Epithelial cell of esophagus (primary cell): ENCODE results near the gene CELA1.
A peak's percentile ranks its signal among the peaks of the same experiment; 100 is the strongest.
"Not testable (repeated sequence)": the region's sequence is repeated elsewhere in the genome, so short reads cannot be mapped to it uniquely, and the experiment has no call there.

Source experiments
- DNase-seq: peaks from one replicate; pipeline ENCODE4 v3.0.0; 2010; ENCODE audit warnings: low read depth
- H3K4me3 ChIP-seq: 2 replicates; pipeline ENCODE4 v1.5.1; 2011; ENCODE audit warnings: mild to moderate bottlenecking, low read length, control low read depth
- CTCF ChIP-seq: IDR thresholded peaks from 2 replicates; pipeline ENCODE4 v1.5.1; 2011; ENCODE audit warnings: low read depth, mild to moderate bottlenecking, low read length, control low read depth, inconsistent platforms; ENCODE audit not compliant: insufficient read depth; ENCODE audit errors: missing control alignments

Gene CELA1

GRCh38 chr12:51293696-51294095 is 52.8 kb downstream of the CELA1 start:
- DNase-seq: peak; percentile 52
- H3K4me3 ChIP-seq: no peak overlapping the region
- no peak for TF ChIP-seq CTCF

DNA sequence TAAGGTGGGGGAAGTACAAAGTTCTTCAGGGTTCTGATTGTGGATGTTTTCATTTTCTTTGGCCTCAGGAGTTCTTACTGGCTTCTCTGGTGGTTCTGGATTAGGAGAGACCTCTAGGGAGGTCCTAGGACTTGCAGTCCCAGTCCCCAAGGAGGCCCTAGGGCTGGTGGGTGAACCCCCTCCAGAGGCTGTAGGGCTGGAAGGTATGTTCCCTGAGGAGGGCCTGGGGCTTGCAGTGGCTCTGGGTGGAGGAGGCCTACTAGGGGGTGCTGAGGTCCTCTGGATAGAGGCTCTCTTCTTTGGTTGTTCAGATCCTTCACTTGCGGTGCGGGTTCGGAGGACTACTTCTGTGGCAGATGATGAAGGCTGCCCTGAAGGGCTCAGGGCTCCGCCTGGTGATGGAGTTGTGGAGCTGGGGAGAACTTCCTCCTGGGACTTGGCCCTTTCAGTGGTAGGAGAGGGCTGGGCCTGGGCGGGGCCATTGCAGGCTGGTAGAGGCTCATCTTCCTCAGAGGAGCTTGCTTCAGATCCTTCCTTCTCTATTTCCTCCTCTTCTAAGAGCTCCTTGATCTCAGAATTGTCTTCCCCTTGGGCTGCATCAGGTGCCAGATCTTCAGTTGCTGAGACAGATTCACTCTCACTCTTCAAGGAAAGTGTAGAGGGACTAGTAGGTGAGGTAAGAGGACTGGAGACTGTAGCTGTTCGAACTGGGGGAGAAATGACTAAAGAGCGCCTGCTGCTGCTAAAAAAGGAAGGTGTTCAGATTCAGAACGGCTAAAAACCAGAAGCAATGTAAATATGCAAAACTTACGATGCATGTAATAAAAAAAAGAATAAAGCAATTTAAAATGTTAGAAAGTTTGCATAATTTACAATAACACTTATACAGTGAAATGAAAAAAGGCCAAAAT is 54.6 kb downstream of the CELA1 start:
- not testable (repeated sequence) for DNase-seq

DNA sequence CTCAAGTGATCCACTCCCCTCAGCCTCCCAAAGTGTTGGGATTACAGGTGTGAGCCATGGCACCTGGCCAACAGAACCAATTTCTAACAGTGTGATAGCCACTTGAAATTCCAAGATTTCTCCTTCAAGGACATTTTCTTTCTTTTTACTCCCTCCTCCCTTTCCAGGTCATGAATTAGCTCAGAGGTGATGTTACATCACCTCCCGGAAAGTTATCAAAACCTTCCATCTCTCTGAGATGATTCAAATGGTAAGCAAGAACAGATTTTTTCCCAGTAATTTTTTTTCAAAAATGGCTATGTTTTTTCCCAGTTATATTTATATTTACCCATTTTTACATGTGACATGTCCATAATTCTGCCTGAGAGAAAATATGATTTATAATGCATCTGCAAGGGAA is 60.6 kb downstream of the CELA1 start:
- no peak for DNase-seq
- H3K4me3 ChIP-seq: no peak overlapping the region
- no peak for TF ChIP-seq CTCF

More for the DNA sequence above, 54.6 kb downstream of the CELA1 start:
- not testable (repeated sequence) for H3K4me3 ChIP-seq

- DNase-seq: peak; percentile 86
- H3K4me3 ChIP-seq: no peak overlapping the region
- no peak for TF ChIP-seq CTCF
Observed at GRCh38 chr12:51281202-51281924, 65.1 kb downstream of the CELA1 start.
